Esophagus squamous epithelium (tissue), 5 donors: Measurements from ENCODE around the gene ZNF622. TPM values are rescaled to one million over a fixed set of nuclear protein-coding genes. Genes with fewer than 3 reads are reported as not detected.
A peak's percentile ranks its signal among the peaks of the same experiment; 100 is the strongest.

ENCODE experiments used
- DNase-seq: peaks from one replicate; lab custom pipeline; 2025; lab: John Stamatoyannopoulos, UW
- H3K27ac ChIP-seq, 4 donors: fragments of 200-600 bp; sonication (generic); one replicate each; pipeline ENCODE4 v1.5.1; 2016 to 2019; ENCODE audit warnings: mild to moderate bottlenecking in 1 of 4
- H3K27me3 ChIP-seq, 4 donors: fragments of 200-600 bp; sonication (generic); 1 replicate in 3 of 4; 2 replicates in 1 of 4; pipeline versions ENCODE4 v1.5.1 to v1.6.0; 2017 to 2021; ENCODE audit warnings: antibody characterized with exemption in 1 of 4
- H3K36me3 ChIP-seq, 3 donors: fragments of 200-600 bp; sonication (generic); one replicate each; pipeline ENCODE4 v1.5.1; 2016 to 2019
- H3K4me1 ChIP-seq, 3 donors: fragments of 200-600 bp; sonication (generic); one replicate each; pipeline ENCODE4 v1.5.1; 2017 to 2019
- H3K4me3 ChIP-seq, 4 donors: fragments of 200-600 bp; sonication (generic); 1 replicate in 3 of 4; 2 replicates in 1 of 4; pipeline ENCODE4 v1.5.1; 2016 to 2019; ENCODE audit warnings: mild to moderate bottlenecking in 2 of 4, moderate library complexity in 1 of 4
- H3K9me3 ChIP-seq, 3 donors: fragments of 200-600 bp; sonication (generic); one replicate each; pipeline ENCODE4 v1.5.1; 2016 to 2019
- CTCF ChIP-seq, 6 experiments: fragments of 450-650 bp in 4 of 6; fragments of 200-600 bp in 2 of 6; sonication (generic) in 2 of 6; IDR thresholded peaks; one replicate each; pipeline ENCODE4 v1.5.1; 2016 to 2019; ENCODE audit warnings: antibody characterized with exemption in 6 of 6, mild to moderate bottlenecking in 4 of 6, moderate library complexity in 4 of 6
- POLR2A ChIP-seq, 4 donors: fragments of 450-650 bp; IDR thresholded peaks; one replicate each; pipeline ENCODE4 v1.6.1; 2017; ENCODE audit warnings: antibody characterized with exemption in 4 of 4, mild to moderate bottlenecking in 4 of 4, moderate library complexity in 3 of 4
- WGBS, 2 donors: methylation state at CpG; one replicate each; pipeline ENCODE4 v1.1.5; 2018; 5-methylcytosine and 5-hydroxymethylcytosine counted together
- intact Hi-C: fragments of 100-400 bp; cut with DNase I; formaldehyde crosslinking; loops from one replicate; pipeline ENCODE4 v1.15.0; 2022
- total RNA-seq, 4 donors: library from RNA; depleted of rRNA; stranded (reverse); fragments of >200 nt; gene quantifications; one replicate each; pipeline ENCODE4 v1.1.0, GENCODE V29; 2016
- donor health status: DM: yes; HTN: yes; CAD: no.

The ZNF622 gene
- total RNA-seq, 4 donors from 2014 or later: 19.5 to 35.2 (median 24.8) TPM

GRCh38 chr5:16467363-16468219, 2.0 kb upstream of the ZNF622 start:
- WGBS, 2 donors: 41 to 43% methylated on average over 3 of the region's 3 CpGs
- H3K27ac ChIP-seq: peak overlapping the region in 3 of 4 donors; percentile 60 to 92 (median 84)
- no peaks in the 10 kb centered on the region for H3K9me3 ChIP-seq
- intact Hi-C loops: no loop called here
- peaks cover 12 to 50% (median 31%) of the 10 kb centered on the region in 3 donors for H3K4me1 ChIP-seq
- H3K27me3 ChIP-seq: no peaks in the 10 kb centered on the region
- H3K36me3 ChIP-seq: peaks cover 0 to 12% (median 0%) of the 10 kb centered on the region in 3 donors
- no peak for TF ChIP-seq CTCF (IDR thresholded peaks at IDR 0.05)
- TF ChIP-seq POLR2A (IDR thresholded peaks at IDR 0.05): no peak
- no peak overlapping the region for H3K4me3 ChIP-seq
- DNase-seq: no peak

GRCh38 chr5:16464664-16465543, 696 bp downstream of the ZNF622 start:
- peaks cover 3 to 39% (median 7%) of the 10 kb centered on the region in 3 donors for H3K36me3 ChIP-seq
- intact Hi-C loops: no loop called here
- H3K4me1 ChIP-seq: peaks cover 12 to 74% (median 38%) of the 10 kb centered on the region in 3 donors
- H3K9me3 ChIP-seq: no peaks in the 10 kb centered on the region
- H3K4me3 ChIP-seq: peak overlapping the region; percentile 86 to 94 (median 89)
- no peak for DNase-seq
- 6 to 12% methylated on average over 21 to 34 of the region's 40 CpGs for WGBS, 2 donors
- H3K27ac ChIP-seq: peak overlapping the region; percentile 84 to 92 (median 88)
- TF ChIP-seq CTCF (IDR thresholded peaks at IDR 0.05) (no peak), POLR2A (IDR thresholded peaks at IDR 0.05) (no peak)
- H3K27me3 ChIP-seq: no peaks in the 10 kb centered on the region

- Histone ChIP-seq H3K27me3 (no peaks in the 10 kb centered on the region), H3K9me3 (no peaks in the 10 kb centered on the region), H3K4me1 (peaks cover 12 to 81% (median 38%) of the 10 kb centered on the region in 3 donors), H3K27ac (no peak overlapping the region), H3K36me3 (peaks cover 6 to 46% (median 7%) of the 10 kb centered on the region in 3 donors), H3K4me3 (peak overlapping the region; percentile 86 to 94 (median 89))
- DNase-seq: no peak
- no peak for TF ChIP-seq POLR2A (IDR thresholded peaks at IDR 0.05)
- no peak for TF ChIP-seq CTCF (IDR thresholded peaks at IDR 0.05)
- WGBS, 2 donors: 55 to 60% methylated on average over 1 of the region's 1 CpG
- intact Hi-C loops: no loop called here
Observed at GRCh38 chr5:16464231-16464630, 1.4 kb downstream of the ZNF622 start.

GRCh38 chr5:16461782-16462181, 3.8 kb downstream of the ZNF622 start:
- DNase-seq: no peak
- no peaks in the 10 kb centered on the region for H3K27me3 ChIP-seq
- no peaks in the 10 kb centered on the region for H3K9me3 ChIP-seq
- H3K4me3 ChIP-seq: no peak overlapping the region
- peaks cover 4 to 82% (median 27%) of the 10 kb centered on the region in 3 donors for H3K4me1 ChIP-seq
- no peak for TF ChIP-seq POLR2A (IDR thresholded peaks at IDR 0.05)
- TF ChIP-seq CTCF (IDR thresholded peaks at IDR 0.05): no peak
- H3K36me3 ChIP-seq: peaks cover 7 to 70% (median 9%) of the 10 kb centered on the region in 3 donors
- WGBS, 2 donors: 79 to 86% methylated on average over 1 of the region's 1 CpG
- intact Hi-C loops: no loop called here
- H3K27ac ChIP-seq: no peak overlapping the region
